Suprapubic skin (tissue), 4 donors: ENCODE data around the gene GTPBP10. TPM values are rescaled to one million over a fixed set of nuclear protein-coding genes. Genes with fewer than 3 reads are reported as not detected.

Experiments
- DNase-seq, 2 donors: peaks; one replicate each; pipeline ENCODE4 v3.0.0-alpha.2; 2019; ENCODE audit warnings: low spot score in 2 of 2
- H3K27ac ChIP-seq: fragments of 200-600 bp; sonication (generic); one replicate; pipeline ENCODE4 v1.5.1; 2019
- H3K27me3 ChIP-seq: fragments of 200-600 bp; sonication (generic); one replicate; pipeline ENCODE4 v1.5.1; 2019
- H3K36me3 ChIP-seq: fragments of 200-600 bp; sonication (generic); one replicate; pipeline ENCODE4 v1.5.1; 2019
- H3K4me1 ChIP-seq: fragments of 200-600 bp; sonication (generic); one replicate; pipeline ENCODE4 v1.5.1; 2019
- H3K4me3 ChIP-seq: fragments of 200-600 bp; sonication (generic); one replicate; pipeline ENCODE4 v1.5.1; 2019; ENCODE audit warnings: mild to moderate bottlenecking
- H3K9me3 ChIP-seq: fragments of 200-600 bp; sonication (generic); one replicate; pipeline ENCODE4 v1.5.1; 2019
- EP300 ChIP-seq: sonication (generic); formaldehyde crosslinking; IDR thresholded peaks from one replicate; pipeline ENCODE4 v1.6.1; 2017; ENCODE audit warnings: antibody characterized with exemption
- POLR2A ChIP-seq, 2 donors: fragments of 450-650 bp; IDR thresholded peaks; one replicate each; pipeline ENCODE4 v1.6.1; 2017; ENCODE audit warnings: antibody characterized with exemption in 2 of 2, mild to moderate bottlenecking in 2 of 2, moderate library complexity in 2 of 2
- POLR2AphosphoS5 ChIP-seq, 3 donors: sonication (generic); formaldehyde crosslinking; IDR thresholded peaks; one replicate each; pipeline ENCODE4 v1.6.1; 2017; ENCODE audit warnings: antibody characterized with exemption in 3 of 3
- WGBS: methylation state at CpG from one replicate; pipeline ENCODE4 v1.1.5; 2018; 5-methylcytosine and 5-hydroxymethylcytosine counted together
- total RNA-seq, 4 donors: library from RNA; depleted of rRNA; stranded (reverse); fragments of >200 nt; gene quantifications; one replicate each; pipeline ENCODE4 v1.1.0, GENCODE V29; 2016
- TF ChIP-seq, protein P1 (sequence below), 2 donors: fragments of 200-600 bp in 1 of 2; fragments of 450-650 bp in 1 of 2; sonication (generic) in 1 of 2; IDR thresholded peaks; one replicate each; pipeline ENCODE4 v1.5.1; 2016 to 2019; ENCODE audit warnings: antibody characterized with exemption in 2 of 2, mild to moderate bottlenecking in 1 of 2, moderate library complexity in 1 of 2

Gene GTPBP10
- total RNA-seq, 4 donors from 2014 or later, result 10.5 to 35.6 (median 13.7) TPM

DNA sequence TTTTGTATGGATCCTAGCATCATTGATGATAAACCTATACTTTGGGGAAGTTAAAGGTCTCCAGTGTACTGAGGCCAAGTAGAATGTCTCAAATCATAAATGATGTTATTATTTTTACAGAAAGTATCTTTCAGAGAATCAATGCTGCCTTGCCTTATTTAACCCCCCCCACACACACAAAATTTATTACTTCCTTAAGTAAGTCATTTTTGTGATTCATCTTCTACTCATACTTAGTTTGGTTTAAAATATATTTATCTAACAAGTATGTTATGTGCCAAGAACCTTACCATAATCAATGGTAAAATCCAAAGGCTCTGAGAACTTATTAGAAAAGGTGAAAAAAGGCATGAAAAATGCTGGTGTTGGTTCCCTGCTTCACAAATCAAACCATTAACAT, 37.9 kb downstream of the GTPBP10 start:
- no peaks in the 10 kb centered on the region for H3K9me3 ChIP-seq
- H3K36me3 ChIP-seq, result peaks cover 63% of the 10 kb centered on the region
- no peaks in the 10 kb centered on the region for H3K4me1 ChIP-seq
- no peak overlapping the region for H3K4me3 ChIP-seq
- no peak for TF ChIP-seq POLR2AphosphoS5 (IDR thresholded peaks at IDR 0.05)
- TF ChIP-seq, protein P1, sequence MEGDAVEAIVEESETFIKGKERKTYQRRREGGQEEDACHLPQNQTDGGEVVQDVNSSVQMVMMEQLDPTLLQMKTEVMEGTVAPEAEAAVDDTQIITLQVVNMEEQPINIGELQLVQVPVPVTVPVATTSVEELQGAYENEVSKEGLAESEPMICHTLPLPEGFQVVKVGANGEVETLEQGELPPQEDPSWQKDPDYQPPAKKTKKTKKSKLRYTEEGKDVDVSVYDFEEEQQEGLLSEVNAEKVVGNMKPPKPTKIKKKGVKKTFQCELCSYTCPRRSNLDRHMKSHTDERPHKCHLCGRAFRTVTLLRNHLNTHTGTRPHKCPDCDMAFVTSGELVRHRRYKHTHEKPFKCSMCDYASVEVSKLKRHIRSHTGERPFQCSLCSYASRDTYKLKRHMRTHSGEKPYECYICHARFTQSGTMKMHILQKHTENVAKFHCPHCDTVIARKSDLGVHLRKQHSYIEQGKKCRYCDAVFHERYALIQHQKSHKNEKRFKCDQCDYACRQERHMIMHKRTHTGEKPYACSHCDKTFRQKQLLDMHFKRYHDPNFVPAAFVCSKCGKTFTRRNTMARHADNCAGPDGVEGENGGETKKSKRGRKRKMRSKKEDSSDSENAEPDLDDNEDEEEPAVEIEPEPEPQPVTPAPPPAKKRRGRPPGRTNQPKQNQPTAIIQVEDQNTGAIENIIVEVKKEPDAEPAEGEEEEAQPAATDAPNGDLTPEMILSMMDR (IDR thresholded peaks at IDR 0.05), result no peak
- no peak for TF ChIP-seq POLR2A (IDR thresholded peaks at IDR 0.05)
- no peak for TF ChIP-seq EP300
- no peak overlapping the region for H3K27ac ChIP-seq
- no peaks in the 10 kb centered on the region for H3K27me3 ChIP-seq
- DNase-seq, result no peak

DNA sequence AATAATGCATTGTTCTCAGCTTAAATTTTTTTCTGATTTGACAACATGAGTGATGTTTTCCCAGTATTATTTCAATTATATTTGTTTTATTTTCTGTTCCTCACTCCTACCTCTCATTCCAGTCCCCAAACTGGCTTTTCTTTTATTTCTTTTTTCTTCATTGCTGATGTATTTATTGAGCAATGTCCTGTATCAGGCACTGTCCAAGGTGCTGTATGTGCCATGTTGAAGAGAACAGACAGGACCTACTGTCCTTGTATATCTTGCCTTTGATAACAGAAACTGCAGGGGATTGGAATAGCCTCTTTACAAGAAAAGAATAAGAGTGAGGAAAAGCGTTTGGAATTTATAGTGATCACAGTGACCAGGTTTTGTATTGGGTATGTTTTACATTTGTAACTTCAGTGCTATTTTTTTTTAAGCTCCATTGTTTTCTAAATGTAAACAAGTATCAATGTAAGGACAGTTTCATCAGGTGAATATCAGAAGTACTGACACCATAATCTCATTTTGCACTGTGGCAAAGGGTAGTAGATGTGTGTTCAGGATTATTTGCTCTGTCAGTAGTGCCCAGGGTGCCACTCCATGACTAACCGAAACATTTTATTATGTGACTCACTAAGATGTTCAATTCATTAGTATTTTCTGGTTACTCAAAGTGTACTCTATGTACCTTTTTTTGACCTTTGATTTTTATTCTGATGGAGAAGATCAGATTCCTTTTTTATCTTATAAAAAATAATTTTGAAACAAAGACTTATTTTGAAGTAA, 41.1 kb downstream of the GTPBP10 start:
- Histone ChIP-seq H3K27ac (no peak overlapping the region), H3K27me3 (no peaks in the 10 kb centered on the region), H3K4me1 (no peaks in the 10 kb centered on the region), H3K36me3 (peaks cover 32% of the 10 kb centered on the region), H3K4me3 (no peak overlapping the region), H3K9me3 (no peaks in the 10 kb centered on the region)
- no peak for DNase-seq
- TF ChIP-seq EP300 (no peak), POLR2A (IDR thresholded peaks at IDR 0.05) (no peak), POLR2AphosphoS5 (IDR thresholded peaks at IDR 0.05) (no peak)
- TF ChIP-seq, protein P1 (IDR thresholded peaks at IDR 0.05), result no peak
- WGBS, result 93% methylated on average over 2 of the region's 2 CpGs

DNA sequence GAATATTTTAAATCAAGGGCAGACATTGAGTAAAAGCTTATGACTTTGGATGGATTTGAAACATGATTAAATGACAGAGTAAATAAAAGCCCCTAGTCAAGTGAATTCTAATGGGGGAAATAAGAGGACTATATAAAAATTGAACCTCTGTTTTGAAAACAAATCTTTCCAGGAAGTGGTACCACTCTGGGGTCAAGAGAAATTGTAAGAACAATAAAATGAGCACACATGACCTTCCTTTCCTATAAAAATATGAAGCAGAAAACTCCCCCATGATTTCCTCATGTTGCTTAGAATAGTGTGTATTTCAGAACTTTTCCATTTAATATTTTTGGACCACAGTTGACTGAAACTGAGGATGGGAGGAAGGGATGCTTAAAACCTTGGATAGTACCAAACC, 44.4 kb downstream of the GTPBP10 start:
- TF ChIP-seq EP300 (no peak), POLR2AphosphoS5 (IDR thresholded peaks at IDR 0.05) (no peak), POLR2A (IDR thresholded peaks at IDR 0.05) (no peak)
- TF ChIP-seq, protein P1 (IDR thresholded peaks at IDR 0.05), result no peak
- H3K4me3 ChIP-seq, result no peak overlapping the region
- no peak for DNase-seq

DNA sequence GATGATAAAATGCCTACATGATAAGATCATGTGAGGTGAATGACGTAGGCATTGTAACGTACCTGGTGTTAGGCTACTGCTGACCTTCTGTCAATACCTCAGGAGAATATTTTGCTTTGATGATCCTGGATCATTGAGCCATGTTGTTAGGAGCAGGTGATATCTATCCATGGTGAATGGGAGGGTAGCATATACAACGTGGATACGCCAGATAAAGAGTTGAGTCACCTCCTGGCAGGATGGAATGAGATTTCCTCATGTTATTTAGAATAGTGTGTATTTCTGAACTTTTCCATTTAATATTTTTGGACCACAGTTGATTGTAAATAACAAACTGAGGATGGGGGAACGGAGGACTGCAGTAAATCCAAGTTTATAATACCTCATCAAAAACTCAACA, 45.0 kb downstream of the GTPBP10 start:
- 80% methylated on average over 5 of the region's 5 CpGs for WGBS
- H3K4me3 ChIP-seq, result no peak overlapping the region
- TF ChIP-seq, protein P1 (IDR thresholded peaks at IDR 0.05), result no peak
- TF ChIP-seq EP300 (no peak), POLR2AphosphoS5 (IDR thresholded peaks at IDR 0.05) (no peak), POLR2A (IDR thresholded peaks at IDR 0.05) (no peak)
- H3K27ac ChIP-seq, result no peak overlapping the region
- no peaks in the 10 kb centered on the region for H3K36me3 ChIP-seq
- no peaks in the 10 kb centered on the region for H3K9me3 ChIP-seq
- no peaks in the 10 kb centered on the region for H3K4me1 ChIP-seq
- no peak for DNase-seq
- H3K27me3 ChIP-seq, result no peaks in the 10 kb centered on the region

More for the DNA sequence above, 44.4 kb downstream of the GTPBP10 start:
- Histone ChIP-seq H3K36me3 (no peaks in the 10 kb centered on the region), H3K27me3 (no peaks in the 10 kb centered on the region), H3K4me1 (no peaks in the 10 kb centered on the region), H3K9me3 (no peaks in the 10 kb centered on the region), H3K27ac (no peak overlapping the region)

DNA sequence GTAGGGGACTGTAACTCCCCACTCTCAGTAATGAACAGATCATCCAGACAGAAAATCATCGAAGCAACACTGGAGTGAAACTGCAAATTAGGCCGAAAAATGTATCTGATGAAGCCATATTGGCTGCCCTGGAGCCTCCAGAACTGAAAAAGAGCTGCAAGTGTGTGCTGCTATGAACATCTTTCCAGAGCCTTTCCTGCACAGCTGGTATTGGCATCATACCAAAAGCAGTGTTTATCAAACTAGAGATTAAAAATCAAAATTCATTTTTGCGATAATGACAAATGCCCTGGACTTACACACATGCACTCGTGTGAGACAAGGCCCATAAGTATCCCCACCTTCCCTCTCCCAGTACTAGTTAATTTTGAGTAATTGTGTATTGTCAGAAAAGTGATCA, 49.9 kb downstream of the GTPBP10 start:
- Histone ChIP-seq H3K4me1 (no peaks in the 10 kb centered on the region), H3K27me3 (no peaks in the 10 kb centered on the region), H3K9me3 (no peaks in the 10 kb centered on the region), H3K4me3 (no peak overlapping the region), H3K36me3 (no peaks in the 10 kb centered on the region), H3K27ac (no peak overlapping the region)
- 91% methylated on average over 4 of the region's 4 CpGs for WGBS
- TF ChIP-seq POLR2A (IDR thresholded peaks at IDR 0.05), result no peak
- no peak for TF ChIP-seq EP300
- TF ChIP-seq POLR2AphosphoS5 (IDR thresholded peaks at IDR 0.05), result no peak
- TF ChIP-seq, protein P1 (IDR thresholded peaks at IDR 0.05), result no peak
- no peak for DNase-seq
